GM23338 (cell line): ENCODE measurements around the gene SERP2.

ENCODE experiments used
- CREB1 ChIP-seq: fragments of 250-450 bp; sonication (Bioruptor Pico); IDR thresholded peaks from 2 replicates; pipeline ENCODE4 v1.5.0; 2020; ENCODE audit warnings: low read depth, mild to moderate bottlenecking, moderate library complexity
- CTCF ChIP-seq, 2 experiments: fragments of 200-600 bp in 1 of 2; sonication (generic) in 1 of 2; conservative IDR thresholded peaks; 2 replicates each; pipeline versions ENCODE4 v1.5.1 to v1.6.1; 2016 to 2017; ENCODE audit warnings: antibody characterized with exemption in 2 of 2, low read depth in 2 of 2, mild to moderate bottlenecking in 2 of 2, moderate library complexity in 1 of 2
- ETS1 ChIP-seq: IDR thresholded peaks from 2 replicates; pipeline ENCODE4 v1.6.1; 2016; ENCODE audit warnings: antibody characterized with exemption
- EZH2 ChIP-seq: fragments of 200-600 bp; sonication (generic); IDR thresholded peaks from one replicate; pipeline ENCODE4 v1.8.0; 2017; ENCODE audit warnings: antibody characterized with exemption, mild to moderate bottlenecking, low read depth; ENCODE audit not compliant: unreplicated experiment
- EZH2phosphoT487 ChIP-seq: fragments of 200-600 bp; sonication (generic); IDR thresholded peaks from one replicate; pipeline ENCODE4 v1.8.1; 2018; ENCODE audit warnings: antibody characterized with exemption; ENCODE audit not compliant: unreplicated experiment
- JUNB ChIP-seq: IDR thresholded peaks from one replicate; pipeline ENCODE4 v1.6.1; 2016; ENCODE audit warnings: antibody characterized with exemption; ENCODE audit not compliant: unreplicated experiment
- NANOG ChIP-seq: IDR thresholded peaks from 2 replicates; pipeline ENCODE4 v1.6.1; 2016; ENCODE audit warnings: antibody characterized with exemption, borderline replicate concordance
- POLR2AphosphoS5 ChIP-seq: IDR thresholded peaks from 2 replicates; pipeline ENCODE4 v1.6.1; 2016; ENCODE audit warnings: antibody characterized with exemption, low read depth
- REST ChIP-seq: IDR thresholded peaks from one replicate; pipeline ENCODE4 v1.6.1; 2018; ENCODE audit warnings: antibody characterized with exemption; ENCODE audit not compliant: unreplicated experiment
- ZNF114 ChIP-seq: fragments of 250-450 bp; sonication (Bioruptor Pico); IDR thresholded peaks from 2 replicates; pipeline ENCODE4 v1.5.0; 2020; ENCODE audit warnings: mild to moderate bottlenecking, moderate library complexity
- TF ChIP-seq, protein P1 (sequence below): fragments of 250-450 bp; sonication (Bioruptor Pico); IDR thresholded peaks from 2 replicates; pipeline ENCODE4 v1.5.0; 2020; ENCODE audit warnings: mild to moderate bottlenecking, moderate library complexity

DNA sequence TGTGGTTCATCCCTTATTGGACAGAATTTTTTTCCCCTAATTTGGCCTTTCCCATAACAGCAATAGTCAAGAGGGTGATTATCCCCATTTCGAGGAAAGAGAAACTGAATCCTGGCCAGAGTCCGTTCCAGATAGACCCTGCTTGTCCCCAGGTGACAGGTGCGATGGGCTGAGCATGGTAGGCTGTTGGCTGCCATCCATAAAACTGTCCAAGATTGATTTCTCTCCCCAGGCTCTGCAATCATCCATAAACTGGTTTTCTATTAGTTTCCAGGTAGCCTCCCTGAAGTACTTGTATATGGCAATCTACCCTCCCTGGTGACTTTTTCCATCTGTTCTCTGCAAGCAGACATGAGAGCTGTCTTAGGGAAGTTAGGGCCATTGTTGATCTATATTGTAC, 25.4 kb downstream of the SERP2 start:
- no peak for TF ChIP-seq CTCF (conservative IDR thresholded peaks at IDR 0.05; ENCODE audit: low read depth in 2 of 2)
- TF ChIP-seq POLR2AphosphoS5 = no peak
- TF ChIP-seq EZH2 = no peak
- no peak for TF ChIP-seq REST
- TF ChIP-seq ETS1 = no peak
- TF ChIP-seq JUNB = no peak
- TF ChIP-seq, protein P1, sequence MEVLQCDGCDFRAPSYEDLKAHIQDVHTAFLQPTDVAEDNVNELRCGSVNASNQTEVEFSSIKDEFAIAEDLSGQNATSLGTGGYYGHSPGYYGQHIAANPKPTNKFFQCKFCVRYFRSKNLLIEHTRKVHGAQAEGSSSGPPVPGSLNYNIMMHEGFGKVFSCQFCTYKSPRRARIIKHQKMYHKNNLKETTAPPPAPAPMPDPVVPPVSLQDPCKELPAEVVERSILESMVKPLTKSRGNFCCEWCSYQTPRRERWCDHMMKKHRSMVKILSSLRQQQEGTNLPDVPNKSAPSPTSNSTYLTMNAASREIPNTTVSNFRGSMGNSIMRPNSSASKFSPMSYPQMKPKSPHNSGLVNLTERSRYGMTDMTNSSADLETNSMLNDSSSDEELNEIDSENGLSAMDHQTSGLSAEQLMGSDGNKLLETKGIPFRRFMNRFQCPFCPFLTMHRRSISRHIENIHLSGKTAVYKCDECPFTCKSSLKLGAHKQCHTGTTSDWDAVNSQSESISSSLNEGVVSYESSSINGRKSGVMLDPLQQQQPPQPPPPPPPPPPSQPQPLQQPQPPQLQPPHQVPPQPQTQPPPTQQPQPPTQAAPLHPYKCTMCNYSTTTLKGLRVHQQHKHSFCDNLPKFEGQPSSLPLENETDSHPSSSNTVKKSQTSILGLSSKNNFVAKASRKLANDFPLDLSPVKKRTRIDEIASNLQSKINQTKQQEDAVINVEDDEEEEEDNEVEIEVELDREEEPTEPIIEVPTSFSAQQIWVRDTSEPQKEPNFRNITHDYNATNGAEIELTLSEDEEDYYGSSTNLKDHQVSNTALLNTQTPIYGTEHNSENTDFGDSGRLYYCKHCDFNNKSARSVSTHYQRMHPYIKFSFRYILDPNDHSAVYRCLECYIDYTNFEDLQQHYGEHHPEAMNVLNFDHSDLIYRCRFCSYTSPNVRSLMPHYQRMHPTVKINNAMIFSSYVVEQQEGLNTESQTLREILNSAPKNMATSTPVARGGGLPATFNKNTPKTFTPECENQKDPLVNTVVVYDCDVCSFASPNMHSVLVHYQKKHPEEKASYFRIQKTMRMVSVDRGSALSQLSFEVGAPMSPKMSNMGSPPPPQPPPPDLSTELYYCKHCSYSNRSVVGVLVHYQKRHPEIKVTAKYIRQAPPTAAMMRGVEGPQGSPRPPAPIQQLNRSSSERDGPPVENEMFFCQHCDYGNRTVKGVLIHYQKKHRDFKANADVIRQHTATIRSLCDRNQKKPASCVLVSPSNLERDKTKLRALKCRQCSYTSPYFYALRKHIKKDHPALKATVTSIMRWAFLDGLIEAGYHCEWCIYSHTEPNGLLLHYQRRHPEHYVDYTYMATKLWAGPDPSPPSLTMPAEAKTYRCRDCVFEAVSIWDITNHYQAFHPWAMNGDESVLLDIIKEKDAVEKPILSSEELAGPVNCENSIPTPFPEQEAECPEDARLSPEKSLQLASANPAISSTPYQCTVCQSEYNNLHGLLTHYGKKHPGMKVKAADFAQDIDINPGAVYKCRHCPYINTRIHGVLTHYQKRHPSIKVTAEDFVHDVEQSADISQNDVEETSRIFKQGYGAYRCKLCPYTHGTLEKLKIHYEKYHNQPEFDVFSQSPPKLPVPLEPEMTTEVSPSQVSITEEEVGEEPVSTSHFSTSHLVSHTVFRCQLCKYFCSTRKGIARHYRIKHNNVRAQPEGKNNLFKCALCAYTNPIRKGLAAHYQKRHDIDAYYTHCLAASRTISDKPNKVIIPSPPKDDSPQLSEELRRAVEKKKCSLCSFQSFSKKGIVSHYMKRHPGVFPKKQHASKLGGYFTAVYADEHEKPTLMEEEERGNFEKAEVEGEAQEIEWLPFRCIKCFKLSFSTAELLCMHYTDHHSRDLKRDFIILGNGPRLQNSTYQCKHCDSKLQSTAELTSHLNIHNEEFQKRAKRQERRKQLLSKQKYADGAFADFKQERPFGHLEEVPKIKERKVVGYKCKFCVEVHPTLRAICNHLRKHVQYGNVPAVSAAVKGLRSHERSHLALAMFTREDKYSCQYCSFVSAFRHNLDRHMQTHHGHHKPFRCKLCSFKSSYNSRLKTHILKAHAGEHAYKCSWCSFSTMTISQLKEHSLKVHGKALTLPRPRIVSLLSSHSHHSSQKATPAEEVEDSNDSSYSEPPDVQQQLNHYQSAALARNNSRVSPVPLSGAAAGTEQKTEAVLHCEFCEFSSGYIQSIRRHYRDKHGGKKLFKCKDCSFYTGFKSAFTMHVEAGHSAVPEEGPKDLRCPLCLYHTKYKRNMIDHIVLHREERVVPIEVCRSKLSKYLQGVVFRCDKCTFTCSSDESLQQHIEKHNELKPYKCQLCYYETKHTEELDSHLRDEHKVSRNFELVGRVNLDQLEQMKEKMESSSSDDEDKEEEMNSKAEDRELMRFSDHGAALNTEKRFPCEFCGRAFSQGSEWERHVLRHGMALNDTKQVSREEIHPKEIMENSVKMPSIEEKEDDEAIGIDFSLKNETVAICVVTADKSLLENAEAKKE (CRISPR knock-in tag) = no peak
- TF ChIP-seq ZNF114 (CRISPR knock-in tag) = no peak
- TF ChIP-seq CREB1 (CRISPR knock-in tag) = no peak
- TF ChIP-seq EZH2phosphoT487 = no peak
- TF ChIP-seq NANOG = no peak
